ENCODE results near the gene HTR1B. TPM values are rescaled to one million over a fixed set of nuclear protein-coding genes. Genes with fewer than 3 reads are reported as not detected.

HTR1B gene
- not detected for total RNA-seq

- Histone ChIP-seq H3K4me1 (ENCODE audit: insufficient read depth, low read length) (peaks cover 9% of the 10 kb centered on the region), H3K9me3 (ENCODE audit: low read depth, low read length) (no peaks in the 10 kb centered on the region), H3K27me3 (ENCODE audit: insufficient read depth, low read length) (peaks cover 65% of the 10 kb centered on the region), H3K4me3 (ENCODE audit: low read length) (no peak within 1 kb of the TSS)
Measured at GRCh38 chr6:77463308-77463860, at the start of gene HTR1B. Gene HTR1B (minus strand): TSS chr6:77463491. CDS start chr6:77463403, 88 bp downstream.

- no peak overlapping the region for H3K4me3 ChIP-seq (ENCODE audit: low read length)
- H3K9me3 ChIP-seq (ENCODE audit: low read depth, low read length) = no peaks in the 10 kb centered on the region
- H3K4me1 ChIP-seq (ENCODE audit: insufficient read depth, low read length) = no peaks in the 10 kb centered on the region
- H3K27me3 ChIP-seq (ENCODE audit: insufficient read depth, low read length) = no peaks in the 10 kb centered on the region
Measured at GRCh38 chr6:77512554-77512953, 49.3 kb upstream of the HTR1B start.

- no peak overlapping the region for H3K4me3 ChIP-seq (ENCODE audit: low read length)
- no peaks in the 10 kb centered on the region for H3K4me1 ChIP-seq (ENCODE audit: insufficient read depth, low read length)
- H3K9me3 ChIP-seq (ENCODE audit: low read depth, low read length) = no peaks in the 10 kb centered on the region
- H3K27me3 ChIP-seq (ENCODE audit: insufficient read depth, low read length) = no peaks in the 10 kb centered on the region
Measured at GRCh38 chr6:77511860-77512259, 48.6 kb upstream of the HTR1B start.

GRCh38 chr6:77502981-77503380, 39.7 kb upstream of the HTR1B start:
- Histone ChIP-seq H3K9me3 (ENCODE audit: low read depth, low read length) (no peaks in the 10 kb centered on the region), H3K4me3 (ENCODE audit: low read length) (no peak overlapping the region), H3K4me1 (ENCODE audit: insufficient read depth, low read length) (no peaks in the 10 kb centered on the region), H3K27me3 (ENCODE audit: insufficient read depth, low read length) (no peaks in the 10 kb centered on the region)

- Histone ChIP-seq H3K9me3 (ENCODE audit: low read depth, low read length) (no peaks in the 10 kb centered on the region), H3K4me1 (ENCODE audit: insufficient read depth, low read length) (no peaks in the 10 kb centered on the region), H3K27me3 (ENCODE audit: insufficient read depth, low read length) (no peaks in the 10 kb centered on the region), H3K4me3 (ENCODE audit: low read length) (no peak overlapping the region)
Measured at GRCh38 chr6:77492530-77492929, 29.2 kb upstream of the HTR1B start.

- H3K27me3 ChIP-seq (ENCODE audit: insufficient read depth, low read length) = no peaks in the 10 kb centered on the region
- H3K4me3 ChIP-seq (ENCODE audit: low read length) = no peak overlapping the region
Measured at GRCh38 chr6:77487808-77488425, 24.6 kb upstream of the HTR1B start.

GRCh38 chr6:77482981-77483380, 19.7 kb upstream of the HTR1B start:
- no peaks in the 10 kb centered on the region for H3K27me3 ChIP-seq (ENCODE audit: insufficient read depth, low read length)
- H3K9me3 ChIP-seq (ENCODE audit: low read depth, low read length) = no peaks in the 10 kb centered on the region
- H3K4me3 ChIP-seq (ENCODE audit: low read length) = no peak overlapping the region
- H3K4me1 ChIP-seq (ENCODE audit: insufficient read depth, low read length) = no peaks in the 10 kb centered on the region

More at GRCh38 chr6:77487808-77488425, 24.6 kb upstream of the HTR1B start:
- H3K9me3 ChIP-seq (ENCODE audit: low read depth, low read length) = no peaks in the 10 kb centered on the region
- H3K4me1 ChIP-seq (ENCODE audit: insufficient read depth, low read length) = no peaks in the 10 kb centered on the region

GRCh38 chr6:77474973-77475372, 11.7 kb upstream of the HTR1B start:
- no peaks in the 10 kb centered on the region for H3K4me1 ChIP-seq (ENCODE audit: insufficient read depth, low read length)
- H3K4me3 ChIP-seq (ENCODE audit: low read length) = no peak overlapping the region
- no peaks in the 10 kb centered on the region for H3K27me3 ChIP-seq (ENCODE audit: insufficient read depth, low read length)
- H3K9me3 ChIP-seq (ENCODE audit: low read depth, low read length) = no peaks in the 10 kb centered on the region

- Histone ChIP-seq H3K27me3 (ENCODE audit: insufficient read depth, low read length) (no peaks in the 10 kb centered on the region), H3K4me1 (ENCODE audit: insufficient read depth, low read length) (no peaks in the 10 kb centered on the region), H3K9me3 (ENCODE audit: low read depth, low read length) (no peaks in the 10 kb centered on the region), H3K4me3 (ENCODE audit: low read length) (no peak overlapping the region)
Measured at GRCh38 chr6:77474286-77474956, 11.1 kb upstream of the HTR1B start.

GRCh38 chr6:77470983-77471382, 7.7 kb upstream of the HTR1B start:
- Histone ChIP-seq H3K27me3 (ENCODE audit: insufficient read depth, low read length) (peaks cover 20% of the 10 kb centered on the region), H3K4me1 (ENCODE audit: insufficient read depth, low read length) (peaks cover 7% of the 10 kb centered on the region), H3K9me3 (ENCODE audit: low read depth, low read length) (no peaks in the 10 kb centered on the region), H3K4me3 (ENCODE audit: low read length) (no peak overlapping the region)

- Histone ChIP-seq H3K4me3 (ENCODE audit: low read length) (no peak overlapping the region), H3K4me1 (ENCODE audit: insufficient read depth, low read length) (peaks cover 9% of the 10 kb centered on the region)
Measured at GRCh38 chr6:77468939-77469338, 5.6 kb upstream of the HTR1B start.

GRCh38 chr6:77466451-77467437, 3.5 kb upstream of the HTR1B start:
- Histone ChIP-seq H3K27me3 (ENCODE audit: insufficient read depth, low read length) (peaks cover 63% of the 10 kb centered on the region), H3K4me3 (ENCODE audit: low read length) (peak overlapping the region; percentile 34), H3K4me1 (ENCODE audit: insufficient read depth, low read length) (peaks cover 9% of the 10 kb centered on the region), H3K9me3 (ENCODE audit: low read depth, low read length) (no peaks in the 10 kb centered on the region)

More at GRCh38 chr6:77468939-77469338, 5.6 kb upstream of the HTR1B start:
- Histone ChIP-seq H3K27me3 (ENCODE audit: insufficient read depth, low read length) (peaks cover 41% of the 10 kb centered on the region), H3K9me3 (ENCODE audit: low read depth, low read length) (no peaks in the 10 kb centered on the region)

GRCh38 chr6:77466055-77466450, 2.8 kb upstream of the HTR1B start:
- peaks cover 65% of the 10 kb centered on the region for H3K27me3 ChIP-seq (ENCODE audit: insufficient read depth, low read length)
- peaks cover 9% of the 10 kb centered on the region for H3K4me1 ChIP-seq (ENCODE audit: insufficient read depth, low read length)
- H3K9me3 ChIP-seq (ENCODE audit: low read depth, low read length) = no peaks in the 10 kb centered on the region
- H3K4me3 ChIP-seq (ENCODE audit: low read length) = peak overlapping the region; percentile 34

- Histone ChIP-seq H3K27me3 (ENCODE audit: insufficient read depth, low read length) (peaks cover 65% of the 10 kb centered on the region), H3K4me1 (ENCODE audit: insufficient read depth, low read length) (peaks cover 9% of the 10 kb centered on the region), H3K4me3 (ENCODE audit: low read length) (no peak overlapping the region), H3K9me3 (ENCODE audit: low read depth, low read length) (no peaks in the 10 kb centered on the region)
Measured at GRCh38 chr6:77464495-77464867, 1.2 kb upstream of the HTR1B start.

Data from mononuclear cell (primary cell).